Measurements from ENCODE around the gene FGFR2. TPM values are rescaled to one million over a fixed set of nuclear protein-coding genes. Genes with fewer than 3 reads are reported as not detected.

FGFR2 gene
- polyA plus RNA-seq, 1 donor from 2014 or later = 14.8 TPM

- Histone ChIP-seq H3K4me2 (ENCODE audit: low read length) (no peak overlapping the region), H3K4me3 (ENCODE audit: low read length) (no peak overlapping the region), H3K9me3 (ENCODE audit: low read length) (no peaks in the 10 kb centered on the region), H3K79me2 (replicated peaks; ENCODE audit: insufficient read depth, low read length) (no peaks in the 10 kb centered on the region), H3K27ac (ENCODE audit: low read length) (no peak overlapping the region), H3K9ac (ENCODE audit: low read length) (no peak overlapping the region), H3K9me2 (ENCODE audit: insufficient read depth, low read length) (no peaks in the 10 kb centered on the region), H3F3A (ENCODE audit: insufficient read depth, low read length, poor library complexity, severe bottlenecking) (no peaks in the 10 kb centered on the region), H3K27me3 (ENCODE audit: insufficient read depth, low read depth, low read length) (peaks cover 3% of the 10 kb centered on the region), H4K20me1 (ENCODE audit: insufficient read depth) (no peaks in the 10 kb centered on the region), H2AFZ (ENCODE audit: low read depth, low read length) (no peak overlapping the region), H3K36me3 (ENCODE audit: insufficient read depth, low read length) (no peaks in the 10 kb centered on the region)
- TF ChIP-seq EZH2 (IDR thresholded peaks at IDR 0.05; ENCODE audit: borderline replicate concordance, insufficient read depth, low read length, poor library complexity, severe bottlenecking) (no peak), TAF1 (IDR thresholded peaks at IDR 0.05; ENCODE audit: low read depth) (no peak), POLR2AphosphoS5 (IDR thresholded peaks at IDR 0.05) (no peak), EP300 (conservative IDR thresholded peaks at IDR 0.05; ENCODE audit: poor library complexity, severe bottlenecking) (no peak), RAD21 (conservative IDR thresholded peaks at IDR 0.05) (no peak), CTCF (IDR thresholded peaks at IDR 0.05; ENCODE audit: poor library complexity, severe bottlenecking) (no peak), MXI1 (conservative IDR thresholded peaks at IDR 0.05; ENCODE audit: poor library complexity, severe bottlenecking) (no peak), REST (IDR thresholded peaks at IDR 0.05; ENCODE audit: borderline replicate concordance) (no peak), SMC3 (conservative IDR thresholded peaks at IDR 0.05; ENCODE audit: poor library complexity) (no peak)
These were observed 161.5 kb downstream of the FGFR2 start for GRCh38 chr10:121436630-121437341.

GRCh38 chr10:121436281-121436629 lies 162.0 kb downstream of the FGFR2 start:
- Histone ChIP-seq H3K9me3 (ENCODE audit: low read length) (no peaks in the 10 kb centered on the region), H3K9ac (ENCODE audit: low read length) (no peak overlapping the region), H3F3A (ENCODE audit: insufficient read depth, low read length, poor library complexity, severe bottlenecking) (no peaks in the 10 kb centered on the region), H3K4me3 (ENCODE audit: low read length) (no peak overlapping the region), H3K9me2 (ENCODE audit: insufficient read depth, low read length) (no peaks in the 10 kb centered on the region), H3K4me2 (ENCODE audit: low read length) (no peak overlapping the region), H3K27ac (ENCODE audit: low read length) (no peak overlapping the region), H3K79me2 (replicated peaks; ENCODE audit: insufficient read depth, low read length) (no peaks in the 10 kb centered on the region), H3K27me3 (ENCODE audit: insufficient read depth, low read depth, low read length) (peaks cover 3% of the 10 kb centered on the region), H4K20me1 (ENCODE audit: insufficient read depth) (no peaks in the 10 kb centered on the region), H3K36me3 (ENCODE audit: insufficient read depth, low read length) (no peaks in the 10 kb centered on the region), H2AFZ (ENCODE audit: low read depth, low read length) (no peak overlapping the region)
- TF ChIP-seq REST (IDR thresholded peaks at IDR 0.05; ENCODE audit: borderline replicate concordance) = no peak
- TF ChIP-seq EZH2 (IDR thresholded peaks at IDR 0.05; ENCODE audit: borderline replicate concordance, insufficient read depth, low read length, poor library complexity, severe bottlenecking) = no peak
- TF ChIP-seq CTCF (IDR thresholded peaks at IDR 0.05; ENCODE audit: poor library complexity, severe bottlenecking) = no peak
- TF ChIP-seq SMC3 (conservative IDR thresholded peaks at IDR 0.05; ENCODE audit: poor library complexity) = no peak
- TF ChIP-seq MXI1 (conservative IDR thresholded peaks at IDR 0.05; ENCODE audit: poor library complexity, severe bottlenecking) = no peak
- no peak for TF ChIP-seq POLR2AphosphoS5 (IDR thresholded peaks at IDR 0.05)
- TF ChIP-seq TAF1 (IDR thresholded peaks at IDR 0.05; ENCODE audit: low read depth) = no peak
- TF ChIP-seq EP300 (conservative IDR thresholded peaks at IDR 0.05; ENCODE audit: poor library complexity, severe bottlenecking) = no peak
- TF ChIP-seq RAD21 (conservative IDR thresholded peaks at IDR 0.05) = no peak
